Gastroesophageal sphincter (tissue), 4 donors: ENCODE results near the gene RUFY2. TPM values are rescaled to one million over a fixed set of nuclear protein-coding genes. Genes with fewer than 3 reads are reported as not detected.

Experiments
- ATAC-seq: fragments of 150-250 bp; one replicate; pipeline ENCODE4 v1.9.1; 2016; ENCODE audit warnings: mild to moderate bottlenecking, moderate library complexity
- H3K27ac ChIP-seq, 4 donors: fragments of 200-600 bp; sonication (generic) in 3 of 4; 1 replicate in 3 of 4; 2 replicates in 1 of 4; pipeline ENCODE4 v1.5.1; 2016 to 2019
- H3K27me3 ChIP-seq: fragments of 200-600 bp; sonication (generic); one replicate; pipeline ENCODE4 v1.5.1; 2019
- H3K36me3 ChIP-seq, 2 donors: fragments of 200-600 bp; sonication (generic); one replicate each; pipeline ENCODE4 v1.5.1; 2019; ENCODE audit warnings: control low read depth in 1 of 2
- H3K4me1 ChIP-seq, 3 donors: fragments of 200-600 bp; sonication (generic); 1 replicate in 2 of 3; 2 replicates in 1 of 3; pipeline ENCODE4 v1.5.1; 2016 to 2019; ENCODE audit warnings: control low read depth in 2 of 3
- H3K4me3 ChIP-seq, 2 donors: fragments of 200-600 bp; sonication (generic); one replicate each; pipeline ENCODE4 v1.5.1; 2019; ENCODE audit warnings: mild to moderate bottlenecking in 1 of 2, moderate library complexity in 1 of 2
- H3K9me3 ChIP-seq, 3 donors: fragments of 200-600 bp; sonication (generic); one replicate each; pipeline ENCODE4 v1.5.1; 2017 to 2019; ENCODE audit warnings: control low read depth in 2 of 3
- EP300 ChIP-seq: sonication (generic); formaldehyde crosslinking; IDR thresholded peaks from one replicate; pipeline ENCODE4 v1.6.1; 2017; ENCODE audit warnings: antibody characterized with exemption, mild to moderate bottlenecking
- POLR2A ChIP-seq, 2 donors: fragments of 450-650 bp; IDR thresholded peaks; one replicate each; pipeline ENCODE4 v1.6.1; 2017; ENCODE audit warnings: antibody characterized with exemption in 2 of 2, mild to moderate bottlenecking in 2 of 2, moderate library complexity in 1 of 2
- POLR2AphosphoS5 ChIP-seq: sonication (generic); formaldehyde crosslinking; IDR thresholded peaks from one replicate; pipeline ENCODE4 v1.6.1; 2017; ENCODE audit warnings: antibody characterized with exemption
- WGBS, 2 donors: methylation state at CpG; one replicate each; pipeline ENCODE4 v1.1.5; 2018; ENCODE audit warnings: low coverage in 1 of 2; 5-methylcytosine and 5-hydroxymethylcytosine counted together
- total RNA-seq, 4 donors: library from RNA; depleted of rRNA; stranded (reverse); fragments of >200 nt; gene quantifications; one replicate each; pipeline ENCODE4 v1.1.0, GENCODE V29; 2016
- TF ChIP-seq, protein P1 (sequence below), 4 experiments: fragments of 200-600 bp in 2 of 4; fragments of 450-650 bp in 2 of 4; sonication (generic) in 1 of 4; IDR thresholded peaks; one replicate each; pipeline ENCODE4 v1.5.1; 2017 to 2019; ENCODE audit warnings: antibody characterized with exemption in 4 of 4, mild to moderate bottlenecking in 2 of 4, moderate library complexity in 2 of 4

RUFY2 gene
- total RNA-seq, 4 donors from 2014 or later: 17.9 to 29.0 (median 26.0) TPM

DNA sequence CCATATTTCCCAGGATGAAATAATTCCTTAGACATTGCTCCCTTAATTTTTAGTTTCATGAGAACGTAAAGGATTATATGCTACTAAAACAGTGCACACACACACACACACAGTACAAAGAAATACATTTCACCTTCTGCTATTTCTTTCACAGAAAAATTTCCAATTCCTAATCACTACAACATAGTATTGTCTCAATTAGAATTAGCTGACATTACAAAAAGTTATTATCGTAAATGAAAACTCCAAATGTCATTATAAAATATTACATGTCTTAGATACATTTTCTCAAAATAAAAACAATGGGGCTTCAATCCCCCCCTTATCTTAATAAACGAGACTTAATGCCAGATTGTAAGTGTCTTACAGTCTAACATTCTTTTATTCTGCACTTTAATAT, 12.3 kb upstream of the RUFY2 start:
- H3K4me3 ChIP-seq: no peak overlapping the region
- no peak overlapping the region for H3K27ac ChIP-seq
- WGBS, 2 donors: 83 to 91% methylated on average over 3 of the region's 3 CpGs
- H3K9me3 ChIP-seq: no peaks in the 10 kb centered on the region
- peaks cover 0 to 8% of the 10 kb centered on the region in 2 donors for H3K36me3 ChIP-seq
- H3K4me1 ChIP-seq: no peaks in the 10 kb centered on the region
- TF ChIP-seq, protein P1, sequence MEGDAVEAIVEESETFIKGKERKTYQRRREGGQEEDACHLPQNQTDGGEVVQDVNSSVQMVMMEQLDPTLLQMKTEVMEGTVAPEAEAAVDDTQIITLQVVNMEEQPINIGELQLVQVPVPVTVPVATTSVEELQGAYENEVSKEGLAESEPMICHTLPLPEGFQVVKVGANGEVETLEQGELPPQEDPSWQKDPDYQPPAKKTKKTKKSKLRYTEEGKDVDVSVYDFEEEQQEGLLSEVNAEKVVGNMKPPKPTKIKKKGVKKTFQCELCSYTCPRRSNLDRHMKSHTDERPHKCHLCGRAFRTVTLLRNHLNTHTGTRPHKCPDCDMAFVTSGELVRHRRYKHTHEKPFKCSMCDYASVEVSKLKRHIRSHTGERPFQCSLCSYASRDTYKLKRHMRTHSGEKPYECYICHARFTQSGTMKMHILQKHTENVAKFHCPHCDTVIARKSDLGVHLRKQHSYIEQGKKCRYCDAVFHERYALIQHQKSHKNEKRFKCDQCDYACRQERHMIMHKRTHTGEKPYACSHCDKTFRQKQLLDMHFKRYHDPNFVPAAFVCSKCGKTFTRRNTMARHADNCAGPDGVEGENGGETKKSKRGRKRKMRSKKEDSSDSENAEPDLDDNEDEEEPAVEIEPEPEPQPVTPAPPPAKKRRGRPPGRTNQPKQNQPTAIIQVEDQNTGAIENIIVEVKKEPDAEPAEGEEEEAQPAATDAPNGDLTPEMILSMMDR (IDR thresholded peaks at IDR 0.05): no peak
- TF ChIP-seq POLR2AphosphoS5 (no peak), EP300 (no peak)
- ATAC-seq: no peak
- H3K27me3 ChIP-seq: no peaks in the 10 kb centered on the region

DNA sequence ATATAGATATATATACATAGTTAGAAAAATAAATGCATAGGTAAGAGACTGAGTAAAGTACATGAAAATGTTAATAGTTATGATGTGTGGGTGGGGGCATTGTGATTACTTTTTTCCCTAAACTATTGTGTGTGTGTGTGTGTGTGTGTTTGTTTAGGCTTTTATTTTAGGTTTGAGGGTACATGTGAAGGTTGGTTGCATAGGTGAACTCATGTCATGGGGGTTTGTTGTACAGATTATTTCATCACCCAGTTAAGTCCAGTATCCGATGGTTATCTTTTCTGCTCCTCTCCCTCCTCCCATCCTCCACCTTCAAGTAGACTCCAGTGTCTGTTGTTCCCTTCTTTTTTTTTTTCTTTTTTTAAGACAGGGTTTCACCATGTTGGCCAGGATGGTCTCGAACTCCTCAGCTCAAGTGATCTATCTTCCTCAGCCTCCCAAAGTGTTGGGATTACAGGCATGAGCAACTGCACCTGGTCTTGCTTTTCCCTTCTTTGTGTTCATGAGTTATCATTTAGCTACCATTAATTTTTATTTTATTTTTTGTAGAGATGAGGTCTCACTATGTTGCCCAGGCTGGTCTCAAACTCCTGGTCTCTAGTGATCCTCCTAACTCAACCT, 1.9 kb upstream of the RUFY2 start:
- no peak for ATAC-seq
- Histone ChIP-seq H3K36me3 (no peaks in the 10 kb centered on the region), H3K9me3 (no peaks in the 10 kb centered on the region), H3K27me3 (no peaks in the 10 kb centered on the region), H3K27ac (no peak overlapping the region), H3K4me3 (no peak overlapping the region), H3K4me1 (peaks cover 0 to 29% (median 0%) of the 10 kb centered on the region in 3 donors)
- TF ChIP-seq POLR2A (IDR thresholded peaks at IDR 0.05) (no peak), POLR2AphosphoS5 (no peak), EP300 (no peak)
- TF ChIP-seq, protein P1 (IDR thresholded peaks at IDR 0.05): no peak
- 91 to 100% methylated on average over 1 to 2 of the region's 2 CpGs for WGBS, 2 donors

- H3K9me3 ChIP-seq: no peaks in the 10 kb centered on the region
- ATAC-seq: peak; percentile 53
- WGBS, 2 donors: 0 to 1% methylated on average over 9 to 10 of the region's 38 CpGs
Measured at GRCh38 chr10:68406111-68406814, 814 bp downstream of the RUFY2 start.

DNA sequence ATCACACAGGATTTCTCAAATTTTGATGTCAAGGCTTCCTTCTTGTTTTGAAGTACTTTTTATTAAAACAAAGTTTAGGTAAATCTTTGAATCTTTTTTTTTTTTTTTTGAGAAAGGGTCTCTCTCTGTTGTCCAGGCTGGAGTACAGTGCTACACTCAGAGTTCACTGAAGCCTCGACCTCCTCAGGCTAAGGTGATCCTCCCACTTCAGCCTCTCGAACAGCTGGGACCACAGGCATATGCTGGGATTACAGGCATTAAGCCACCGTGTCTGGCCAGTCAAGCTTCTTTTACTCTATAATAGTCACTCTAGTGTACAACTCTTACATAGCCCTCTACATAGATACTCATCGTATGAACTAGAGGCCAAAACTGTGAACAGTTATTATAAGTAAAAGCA, 3.4 kb downstream of the RUFY2 start:
- Histone ChIP-seq H3K9me3 (no peaks in the 10 kb centered on the region), H3K27me3 (no peaks in the 10 kb centered on the region), H3K36me3 (peaks cover 0 to 34% of the 10 kb centered on the region in 2 donors), H3K4me3 (no peak overlapping the region), H3K27ac (no peak overlapping the region), H3K4me1 (peaks cover 0 to 37% (median 0%) of the 10 kb centered on the region in 3 donors)
- no peak for ATAC-seq
- TF ChIP-seq, protein P1 (IDR thresholded peaks at IDR 0.05): no peak
- TF ChIP-seq POLR2AphosphoS5 (no peak), POLR2A (IDR thresholded peaks at IDR 0.05) (no peak), EP300 (no peak)
- WGBS, 2 donors: 80 to 86% methylated on average over 3 to 4 of the region's 4 CpGs

More at GRCh38 chr10:68406111-68406814, 814 bp downstream of the RUFY2 start:
- TF ChIP-seq POLR2A (IDR thresholded peaks at IDR 0.05): no peak
- TF ChIP-seq EP300: no peak
- no peak for TF ChIP-seq POLR2AphosphoS5
- TF ChIP-seq, protein P1 (IDR thresholded peaks at IDR 0.05): no peak
- no peaks in the 10 kb centered on the region for H3K27me3 ChIP-seq
- peak overlapping the region; percentile 81 to 97 (median 96) for H3K27ac ChIP-seq
- H3K36me3 ChIP-seq: peaks cover 0 to 8% of the 10 kb centered on the region in 2 donors
- H3K4me3 ChIP-seq: peak overlapping the region; percentile 96 to 99
- peaks cover 0 to 37% (median 0%) of the 10 kb centered on the region in 3 donors for H3K4me1 ChIP-seq

DNA sequence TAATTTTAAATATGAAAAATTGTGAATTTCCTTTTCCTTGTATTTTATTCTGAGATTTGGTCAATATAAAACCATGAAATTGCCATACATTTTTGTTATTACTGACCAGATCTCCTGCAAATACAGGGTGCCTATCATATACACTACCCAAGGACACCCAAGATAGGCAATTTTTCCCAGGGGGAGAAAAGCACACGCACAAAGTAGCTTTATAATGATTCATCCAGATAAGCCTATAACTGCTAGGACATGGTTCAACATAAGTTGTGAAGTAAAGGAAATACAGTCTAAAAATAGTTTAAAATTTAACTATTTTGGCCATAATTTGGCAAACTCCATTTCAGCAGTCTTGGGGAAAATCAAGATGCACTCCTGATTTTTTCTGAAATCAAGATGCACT, 4.8 kb downstream of the RUFY2 start:
- 54 to 89% methylated on average over 1 of the region's 1 CpG for WGBS, 2 donors
- H3K36me3 ChIP-seq: peaks cover 0 to 48% of the 10 kb centered on the region in 2 donors
- peaks cover 0 to 30% (median 0%) of the 10 kb centered on the region in 3 donors for H3K4me1 ChIP-seq
- no peak for ATAC-seq
- TF ChIP-seq POLR2A (IDR thresholded peaks at IDR 0.05): no peak
- TF ChIP-seq, protein P1 (IDR thresholded peaks at IDR 0.05): no peak
- TF ChIP-seq EP300: no peak
- TF ChIP-seq POLR2AphosphoS5: no peak
- H3K27ac ChIP-seq: no peak overlapping the region
- no peaks in the 10 kb centered on the region for H3K9me3 ChIP-seq
- no peaks in the 10 kb centered on the region for H3K27me3 ChIP-seq
- no peak overlapping the region for H3K4me3 ChIP-seq
